ENCODE measurements around the gene C10orf105.

Gene C10orf105

DNA sequence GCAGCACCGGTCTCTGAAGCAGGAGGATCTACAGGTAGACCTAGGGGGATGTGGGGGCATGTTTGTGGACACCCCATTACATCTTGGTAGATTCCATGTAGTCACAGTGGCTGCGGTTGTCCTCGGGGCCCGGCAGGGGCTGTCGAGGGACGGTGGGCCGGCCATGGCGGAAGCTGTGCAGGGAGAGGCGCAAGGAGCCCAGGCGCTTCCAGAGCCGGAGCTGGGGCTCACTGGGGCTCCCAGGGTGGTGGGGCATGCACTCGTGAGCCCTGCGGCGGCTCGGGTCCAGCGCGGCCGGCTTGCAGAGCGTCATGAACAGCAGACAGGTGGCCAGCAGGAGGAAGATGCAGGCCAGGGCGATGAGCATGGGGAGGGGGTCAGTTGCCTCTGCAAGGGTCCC is 3.7 kb downstream of the C10orf105 start:
- no peak for FAIRE-seq

- FAIRE-seq = no peak
Observed at GRCh38 chr10:71715026-71715425, 4.6 kb downstream of the C10orf105 start.

DNA sequence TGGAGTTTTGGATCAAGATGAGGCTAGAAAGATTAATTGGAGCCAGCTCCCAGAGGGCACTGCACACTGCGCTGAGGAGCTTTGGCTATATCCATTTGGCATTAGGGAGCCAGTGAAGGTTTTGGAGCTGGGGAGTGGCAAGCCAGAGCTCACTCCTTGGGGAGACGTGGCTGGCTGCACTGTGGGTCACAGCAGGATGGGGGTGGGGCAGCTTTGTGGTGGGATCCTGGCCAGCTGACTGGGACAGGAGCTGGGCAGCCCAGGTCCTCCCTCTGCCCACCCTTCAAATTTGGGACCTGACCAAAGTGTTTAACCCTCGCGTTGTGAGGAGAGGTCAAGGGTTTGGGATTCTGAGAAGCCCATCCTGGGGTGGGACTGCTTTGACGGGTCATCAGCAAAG is 5.0 kb downstream of the C10orf105 start:
- no peak for FAIRE-seq

GRCh38 chr10:71714031-71714410 is 5.6 kb downstream of the C10orf105 start:
- no peak for FAIRE-seq

DNA sequence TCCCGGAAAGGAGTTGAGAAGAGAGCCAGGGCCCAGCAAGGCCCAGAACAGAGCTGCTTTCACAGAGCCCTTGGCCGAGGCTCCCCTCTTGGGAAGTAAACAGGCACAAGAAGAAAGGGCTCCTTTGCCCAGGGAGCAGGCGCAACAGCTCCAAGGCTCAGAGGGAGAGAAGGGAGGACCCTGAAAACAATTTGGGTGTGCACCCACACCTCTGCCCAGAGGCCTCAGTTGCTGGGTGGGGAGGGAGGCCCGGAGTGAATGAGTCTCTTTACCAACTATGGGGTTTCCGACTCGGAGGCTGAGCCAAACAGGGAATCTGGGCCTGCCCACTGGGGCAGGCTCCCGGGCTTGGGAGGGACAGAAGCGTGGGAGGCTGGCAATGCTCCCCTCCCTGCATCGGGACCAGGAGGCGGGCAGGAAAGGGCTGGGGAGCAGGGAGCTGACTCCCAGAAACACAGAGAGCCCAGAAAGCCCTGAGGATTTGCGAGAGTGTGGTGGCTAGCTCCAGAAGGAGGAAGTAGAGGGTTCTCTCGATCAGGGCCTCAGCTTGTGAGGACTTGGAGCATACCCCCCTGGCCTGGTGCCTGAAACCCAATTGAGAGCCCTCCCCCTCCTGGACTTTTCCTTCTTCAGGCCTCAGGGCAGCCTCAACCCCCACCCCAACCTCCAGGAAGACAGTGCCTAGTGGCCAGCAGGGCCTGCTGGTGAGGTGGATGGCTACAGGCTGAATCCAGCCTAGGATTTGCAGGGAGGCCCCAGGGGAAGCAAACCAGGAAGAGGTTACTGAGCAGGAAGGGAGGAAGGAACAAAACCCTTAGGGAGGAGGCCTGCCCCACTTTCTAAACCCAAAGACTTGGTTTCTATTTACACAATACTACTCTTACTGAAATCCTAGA is 6.2 kb downstream of the C10orf105 start:
- no peak for FAIRE-seq

DNA sequence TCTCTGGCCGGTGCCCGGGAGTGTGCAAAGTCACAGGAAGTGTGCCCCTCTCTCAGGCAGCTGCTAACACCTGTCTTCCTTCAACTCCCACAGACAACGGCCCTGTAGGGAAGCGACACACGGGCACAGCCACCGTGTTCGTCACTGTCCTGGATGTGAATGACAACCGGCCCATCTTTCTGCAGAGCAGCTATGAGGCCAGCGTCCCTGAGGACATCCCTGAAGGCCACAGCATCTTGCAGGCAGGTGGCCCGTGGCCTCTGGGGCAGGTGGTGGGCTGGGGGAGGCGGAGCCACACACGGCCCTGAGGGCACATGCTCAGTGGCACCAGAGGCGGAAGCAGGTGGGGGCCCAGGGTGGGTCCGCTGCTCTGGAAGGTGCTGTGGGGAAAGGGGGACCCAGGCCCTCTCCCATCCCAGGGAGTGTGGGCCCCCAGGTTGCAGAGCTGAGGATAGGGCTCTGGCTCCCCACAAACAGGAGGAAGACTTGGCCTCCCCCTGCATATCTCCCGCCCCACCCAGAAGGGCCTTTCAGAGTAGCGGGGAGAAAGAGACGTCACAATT is 6.9 kb downstream of the C10orf105 start:
- no peak for FAIRE-seq

GRCh38 chr10:71712170-71712569 is 7.4 kb downstream of the C10orf105 start:
- no peak for FAIRE-seq

GRCh38 chr10:71711052-71711623 is 8.4 kb downstream of the C10orf105 start:
- FAIRE-seq = no peak

DNA sequence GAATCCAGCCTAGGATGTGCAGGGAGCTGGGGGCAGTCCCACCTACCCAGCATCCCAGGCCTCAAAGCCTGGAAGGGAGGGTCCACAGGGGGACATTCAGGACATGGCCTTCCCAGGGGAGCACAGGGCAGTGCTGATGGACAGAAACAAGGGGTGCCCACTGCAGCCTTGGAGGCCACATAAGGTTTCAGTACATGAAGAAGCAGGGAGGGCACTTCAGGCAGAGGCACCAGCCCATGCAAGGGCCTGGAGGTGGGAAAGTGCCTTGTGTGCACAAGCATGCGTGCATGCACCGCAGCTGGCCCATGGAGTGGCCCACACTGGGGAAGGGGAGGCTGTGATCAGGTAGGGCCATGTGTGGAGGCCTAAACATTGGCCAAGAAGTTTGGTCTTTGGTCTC is 9.1 kb downstream of the C10orf105 start:
- FAIRE-seq = no peak

GRCh38 chr10:71708897-71709882 is 10.4 kb downstream of the C10orf105 start:
- FAIRE-seq = no peak

DNA sequence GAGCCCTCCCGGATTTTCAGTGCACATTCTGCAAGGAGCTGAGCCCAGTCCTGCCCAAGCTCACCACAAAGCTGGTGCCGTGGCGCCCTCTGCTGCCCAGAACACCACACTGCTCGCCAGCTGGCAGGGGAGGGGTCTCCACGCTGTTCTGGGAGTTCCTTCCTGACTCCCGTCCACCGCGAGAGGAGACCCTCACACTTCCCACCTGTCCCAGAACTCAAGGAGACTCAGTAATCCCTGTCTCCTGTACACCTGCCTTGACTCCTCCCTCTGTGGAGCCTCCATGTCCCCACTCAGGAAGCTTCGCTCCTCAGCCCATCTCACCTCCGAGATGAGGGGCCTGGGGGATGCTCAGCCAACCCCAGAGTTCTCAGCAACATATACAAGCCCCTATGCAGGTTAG is 11.3 kb downstream of the C10orf105 start:
- FAIRE-seq = no peak

DNA sequence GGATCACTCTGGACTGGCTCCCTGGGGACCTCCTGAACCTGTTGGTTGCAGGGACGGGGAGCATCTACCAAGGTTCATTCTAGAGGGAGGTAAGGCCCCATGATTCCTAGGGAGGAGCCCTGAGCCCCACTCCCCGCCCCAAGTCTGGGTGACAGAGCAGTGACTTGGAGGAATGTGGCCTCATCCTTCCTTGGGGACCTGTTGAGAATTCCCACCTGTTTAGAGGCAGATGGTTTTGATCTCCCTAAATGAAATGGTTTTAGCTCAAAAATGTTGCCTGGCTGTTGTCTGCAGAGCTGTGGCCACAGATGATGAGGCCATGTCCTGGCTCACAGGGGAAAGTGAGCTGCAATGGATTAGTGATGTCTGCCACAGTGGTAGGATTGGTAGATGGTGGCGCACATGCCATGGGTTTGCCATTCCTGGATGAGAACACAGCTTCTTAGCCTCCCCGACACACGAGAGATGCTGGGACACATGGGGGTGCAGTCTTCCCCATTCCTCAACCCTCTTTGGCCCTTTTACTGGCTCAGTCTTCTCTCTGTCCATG is 12.3 kb downstream of the C10orf105 start:
- FAIRE-seq = no peak

GRCh38 chr10:71706216-71707121 is 13.1 kb downstream of the C10orf105 start:
- FAIRE-seq = no peak

GRCh38 chr10:71705582-71705981 is 14.0 kb downstream of the C10orf105 start:
- FAIRE-seq = no peak

DNA sequence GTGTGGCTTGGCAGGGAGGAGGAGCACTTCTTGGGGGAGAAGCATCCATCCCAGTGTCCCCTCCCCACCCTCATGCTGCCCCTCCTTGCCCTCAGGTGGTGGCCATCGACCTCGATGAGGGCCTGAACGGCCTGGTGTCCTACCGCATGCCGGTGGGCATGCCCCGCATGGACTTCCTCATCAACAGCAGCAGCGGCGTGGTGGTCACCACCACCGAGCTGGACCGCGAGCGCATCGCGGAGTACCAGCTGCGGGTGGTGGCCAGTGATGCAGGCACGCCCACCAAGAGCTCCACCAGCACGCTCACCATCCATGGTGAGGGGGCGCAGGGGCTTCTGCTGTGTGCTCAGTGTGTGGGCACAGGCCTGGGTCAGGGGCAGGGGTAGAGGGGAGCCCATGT is 14.8 kb downstream of the C10orf105 start:
- FAIRE-seq = no peak

- FAIRE-seq = no peak
Observed at GRCh38 chr10:71703577-71703976, 16.0 kb downstream of the C10orf105 start.

DNA sequence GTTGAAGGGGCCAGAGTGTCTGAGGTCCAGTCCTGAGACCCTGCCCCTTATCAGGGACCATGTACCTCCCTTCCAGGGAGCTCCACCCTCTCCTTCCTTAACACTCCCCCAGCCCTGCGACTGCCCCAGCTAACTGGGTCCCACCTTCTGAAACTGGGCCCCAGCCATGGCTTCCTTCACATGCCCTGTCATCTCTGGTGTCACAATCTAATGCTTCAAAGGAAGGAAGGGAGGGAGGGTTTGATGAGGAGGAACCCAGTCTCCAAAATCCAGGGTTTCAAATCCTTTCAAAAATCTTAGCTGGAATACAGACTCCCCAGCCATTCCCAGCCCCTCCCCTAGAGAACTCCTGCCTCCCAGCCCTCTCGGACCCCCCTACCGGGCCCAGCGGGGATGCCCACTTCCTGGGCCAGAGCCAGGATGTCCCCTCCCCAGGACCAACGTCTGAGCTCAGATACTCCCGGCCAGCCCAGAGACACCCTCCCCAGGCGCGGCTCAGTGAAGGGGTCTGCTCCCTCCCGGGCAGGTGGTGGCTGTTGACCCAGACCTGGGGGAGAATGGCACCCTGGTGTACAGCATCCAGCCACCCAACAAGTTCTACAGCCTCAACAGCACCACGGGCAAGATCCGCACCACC is 18.0 kb downstream of the C10orf105 start:
- FAIRE-seq = no peak

GRCh38 chr10:71700731-71701368 is 18.7 kb downstream of the C10orf105 start:
- FAIRE-seq = no peak

DNA sequence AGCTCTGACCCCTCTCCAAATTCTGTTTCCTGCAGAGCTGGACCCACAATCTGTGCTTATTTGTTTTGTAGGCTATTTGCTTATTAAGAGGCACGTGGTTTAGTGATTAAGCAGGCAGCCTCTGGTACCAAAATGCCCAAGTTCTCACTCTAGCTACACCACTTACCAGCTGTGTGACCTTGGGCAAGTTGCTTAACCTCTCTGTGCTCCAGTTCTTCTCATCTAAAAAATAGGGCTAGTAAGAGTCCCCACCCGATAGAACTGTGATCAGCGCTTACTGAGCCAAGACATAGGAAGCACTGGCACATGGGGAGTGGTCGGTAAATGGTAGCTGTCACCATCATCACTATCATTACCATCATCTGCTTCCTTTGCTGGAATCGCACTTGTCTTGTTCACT is 20.8 kb downstream of the C10orf105 start:
- no peak for FAIRE-seq

DNA sequence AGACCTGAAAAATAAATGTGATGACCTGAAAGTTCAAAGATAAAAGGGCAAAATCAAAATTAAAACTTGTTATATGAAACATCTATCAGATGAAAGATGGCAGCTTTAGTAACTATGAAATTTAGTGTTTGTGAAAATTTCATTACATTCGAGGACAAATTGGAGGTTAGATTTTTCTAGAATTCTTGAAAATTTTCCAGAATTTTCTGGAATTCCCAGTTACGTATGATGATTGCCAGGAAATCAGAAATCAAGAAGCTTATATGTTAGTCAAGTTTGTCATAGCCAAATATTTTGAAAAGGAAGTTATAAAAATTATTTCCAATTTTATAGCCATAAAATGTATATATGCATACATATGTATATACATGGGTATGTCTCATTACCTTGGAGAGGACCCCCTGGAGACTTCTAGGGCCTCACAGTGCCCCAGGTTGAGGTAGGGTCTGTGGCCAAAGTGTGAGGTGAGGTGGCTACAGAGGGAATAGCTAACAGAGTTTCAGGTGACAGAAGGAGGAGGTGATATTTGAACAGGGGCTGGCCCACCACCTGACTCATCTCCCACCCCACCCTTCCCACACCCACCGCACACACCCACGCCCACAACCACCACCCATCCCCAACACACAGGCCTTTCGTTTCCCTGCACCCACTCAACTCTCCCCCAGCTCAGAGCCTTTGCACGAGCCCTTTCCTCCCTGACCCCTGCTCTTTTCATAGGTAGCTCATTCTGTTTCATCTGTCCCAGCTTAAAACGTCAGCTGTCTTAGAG is 21.5 kb downstream of the C10orf105 start:
- no peak for FAIRE-seq

Data from colon (tissue), 2 donors.